ENCODE data around the gene ZNF516.

Gene ZNF516

DNA sequence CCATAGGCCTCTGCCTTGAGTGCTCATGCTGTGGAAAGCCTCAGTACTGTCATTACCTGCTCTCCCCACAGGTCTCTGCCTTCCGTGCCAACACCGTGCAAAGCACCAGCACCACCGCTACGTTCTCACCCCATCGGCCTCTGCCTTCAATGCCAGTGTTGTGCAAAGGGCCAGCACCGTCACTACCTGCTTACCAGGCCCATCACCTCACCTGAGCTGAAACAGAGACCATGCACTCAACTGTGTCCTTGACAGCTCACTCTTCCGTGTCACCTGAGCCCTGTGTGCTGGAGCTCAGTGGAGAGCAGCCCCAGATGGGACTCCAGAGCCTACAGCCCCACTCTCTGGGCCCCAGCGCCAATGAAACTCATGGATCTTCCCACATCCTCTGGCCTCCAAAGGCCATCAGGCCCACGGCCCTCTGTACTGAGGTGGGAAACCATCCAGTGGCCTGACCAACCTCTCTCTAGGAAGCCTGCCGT lies 62.7 kb downstream of the ZNF516 start:
- DNase-seq (ENCODE audit: low read depth, low spot score): no peak
- no peak overlapping the region for H3K4me3 ChIP-seq (ENCODE audit: low read length)

DNA sequence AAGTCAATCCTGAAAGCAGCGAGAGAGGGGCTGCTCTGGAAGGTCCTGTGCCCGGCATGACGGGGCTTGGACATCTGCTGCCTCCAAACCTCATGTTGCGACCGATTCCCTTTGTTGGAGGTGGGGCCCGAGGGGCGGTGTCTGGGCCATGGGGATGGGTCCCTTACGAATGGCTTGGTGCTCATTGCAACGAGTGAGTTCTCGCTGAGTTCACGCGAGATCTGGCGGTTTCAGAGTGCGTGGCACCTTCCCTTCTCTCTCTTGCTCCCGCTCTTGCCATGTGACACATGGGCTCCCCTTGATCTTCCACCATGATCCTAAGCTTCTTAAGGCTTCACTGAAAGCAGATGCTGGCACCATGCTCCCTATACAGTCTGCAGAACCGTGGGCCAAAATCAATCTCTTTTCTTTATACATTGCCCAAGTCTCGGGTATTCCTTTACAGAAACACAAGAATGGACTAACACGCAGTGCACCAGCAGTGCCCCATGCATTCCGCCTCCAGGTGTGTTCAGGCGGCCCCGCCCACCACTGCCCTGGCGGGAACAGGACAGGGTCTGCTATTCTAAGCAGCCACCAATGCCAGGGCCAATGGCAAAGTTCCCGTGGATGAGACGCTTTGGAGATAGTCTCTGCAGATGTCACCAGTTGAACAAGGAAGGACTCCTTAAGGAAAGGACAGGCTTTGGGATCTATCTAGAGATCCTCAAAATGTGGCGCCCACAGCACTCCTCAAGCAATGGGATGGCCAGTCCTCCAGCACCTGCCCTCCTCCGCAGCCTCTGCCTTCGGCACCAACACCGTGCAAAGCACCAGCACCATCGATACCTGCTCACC lies 63.4 kb downstream of the ZNF516 start:
- no peak for DNase-seq (ENCODE audit: low read depth, low spot score)
- no peak overlapping the region for H3K4me3 ChIP-seq (ENCODE audit: low read length)

DNA sequence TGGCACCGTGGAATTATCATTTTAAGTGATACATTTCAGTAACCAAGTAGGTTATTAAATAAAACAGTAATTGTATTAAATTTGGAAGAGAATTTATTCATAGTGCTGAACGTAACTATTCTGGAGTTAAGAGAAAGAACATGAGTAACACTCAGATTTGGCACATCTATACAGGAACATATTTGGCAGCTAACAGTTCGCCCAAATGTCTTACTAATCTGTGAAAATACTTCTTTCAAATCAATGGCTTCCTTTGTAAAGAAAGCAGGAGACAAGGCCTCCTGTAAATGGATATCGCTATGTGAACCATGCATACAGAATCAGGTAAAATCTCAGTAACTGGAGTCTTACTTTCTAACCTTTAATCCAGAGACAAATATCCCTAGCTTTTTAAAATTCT lies 64.4 kb downstream of the ZNF516 start:
- no peak overlapping the region for H3K4me3 ChIP-seq (ENCODE audit: low read length)
- DNase-seq (ENCODE audit: low read depth, low spot score): no peak

DNA sequence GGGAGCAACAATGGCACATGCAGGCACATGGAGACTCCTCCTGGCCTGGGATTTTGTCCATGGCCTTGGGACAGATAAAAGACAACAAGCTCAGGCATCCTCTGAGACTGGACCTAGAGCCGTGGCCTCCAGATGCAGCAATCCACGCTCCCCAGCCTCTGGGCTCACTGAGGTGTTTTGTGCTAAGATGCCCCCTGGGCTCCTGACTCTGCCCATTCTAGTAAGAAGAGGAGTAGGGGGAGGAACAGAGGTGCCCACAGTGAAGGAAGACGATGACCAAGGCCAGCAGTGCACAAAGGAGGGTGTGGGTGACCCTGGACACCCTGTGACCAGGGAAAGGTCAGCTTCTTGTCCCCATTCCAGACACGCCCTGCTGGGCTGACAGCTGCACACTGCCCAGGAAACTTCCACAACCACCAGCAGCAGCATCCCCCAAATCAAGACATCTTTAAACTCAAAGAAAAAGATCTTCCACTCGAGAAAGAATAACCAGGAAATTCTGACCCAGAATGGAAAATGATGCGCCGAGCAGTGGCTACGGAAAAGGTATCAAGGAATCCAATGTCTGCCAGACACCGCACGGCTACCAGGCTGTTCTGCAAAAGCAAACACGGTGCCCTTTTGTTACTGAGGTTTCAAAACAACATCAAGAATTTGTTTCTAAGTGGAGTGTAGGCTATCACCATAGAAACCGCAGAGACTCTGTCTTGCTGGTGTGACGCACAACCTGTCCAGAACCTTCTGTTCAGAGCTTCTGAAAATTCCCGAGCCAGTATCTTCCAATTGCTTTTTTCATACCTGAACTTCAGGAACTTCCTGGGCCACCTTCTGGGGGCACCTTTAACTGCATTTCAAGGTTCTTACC lies 65.5 kb downstream of the ZNF516 start:
- DNase-seq (ENCODE audit: low read depth, low spot score): no peak
- H3K4me3 ChIP-seq (ENCODE audit: low read length): no peak overlapping the region

DNA sequence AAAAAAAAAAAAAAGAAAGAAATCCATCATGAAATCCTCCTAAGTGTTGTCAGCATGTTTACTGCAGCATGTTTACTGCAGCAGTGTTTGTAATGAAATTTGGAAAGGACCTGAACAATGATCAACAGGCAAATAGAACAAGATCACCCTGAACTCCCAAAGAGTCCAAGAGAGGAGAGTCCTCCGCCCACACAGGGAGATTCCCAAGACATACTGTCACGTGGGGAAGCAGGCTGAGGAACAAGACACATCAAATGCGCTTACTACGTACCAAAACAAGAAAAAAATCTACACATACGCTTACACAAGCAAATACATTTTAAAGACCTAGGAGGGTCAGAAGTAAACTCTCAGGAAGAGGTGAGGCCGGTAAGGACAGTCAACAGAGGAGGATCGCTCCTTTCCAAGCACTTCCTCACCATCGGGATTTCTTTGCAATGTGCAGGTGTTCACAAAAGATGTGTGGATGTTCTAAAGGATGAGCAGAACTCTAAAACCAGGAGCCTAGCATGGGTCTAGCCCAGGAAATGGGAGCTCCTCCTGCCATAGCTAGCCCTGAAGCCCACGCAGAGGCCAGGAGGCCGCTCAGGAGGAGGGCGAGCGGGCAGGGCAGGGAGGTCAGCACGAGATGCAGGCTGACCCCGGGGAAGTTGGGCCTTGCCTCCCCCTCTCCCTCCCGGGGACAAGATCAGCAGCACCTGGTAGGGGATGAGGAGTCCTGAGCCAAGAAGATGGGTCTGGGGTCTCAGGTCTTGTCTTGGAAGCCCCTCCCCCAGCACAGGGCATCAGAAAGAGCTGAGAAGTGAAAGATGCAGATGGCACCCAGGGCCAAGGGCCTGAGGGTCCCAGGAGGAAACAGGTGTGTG lies 66.4 kb downstream of the ZNF516 start:
- no peak overlapping the region for H3K4me3 ChIP-seq (ENCODE audit: low read length)
- no peak for DNase-seq (ENCODE audit: low read depth, low spot score)

DNA sequence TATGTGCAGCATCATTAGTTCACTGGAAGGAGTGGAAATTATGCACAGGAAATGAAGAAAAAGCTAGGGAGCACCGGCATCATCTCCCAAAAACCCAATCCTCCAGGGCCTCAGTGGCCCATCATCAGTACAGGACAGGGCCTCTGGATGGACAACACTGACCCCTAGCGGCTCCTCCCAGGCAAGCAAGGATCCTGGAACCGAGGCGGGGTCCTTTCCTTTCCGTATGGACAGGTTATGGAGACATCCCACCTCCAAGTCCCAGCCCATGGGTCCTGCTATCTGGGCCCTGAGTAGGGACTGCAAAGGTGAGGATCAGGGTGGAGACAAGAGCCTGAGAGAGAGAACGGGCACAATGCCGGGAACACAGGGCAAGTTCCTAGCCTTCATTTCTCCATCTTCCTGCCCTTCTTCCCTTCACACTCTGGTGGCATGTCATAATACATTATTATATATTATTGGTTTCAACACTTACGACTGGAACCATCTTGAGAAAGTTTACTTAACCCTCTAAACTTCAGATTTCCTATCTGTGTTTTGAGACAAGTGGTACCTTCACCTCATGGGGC lies 68.2 kb downstream of the ZNF516 start:
- DNase-seq (ENCODE audit: low read depth, low spot score): no peak

DNA sequence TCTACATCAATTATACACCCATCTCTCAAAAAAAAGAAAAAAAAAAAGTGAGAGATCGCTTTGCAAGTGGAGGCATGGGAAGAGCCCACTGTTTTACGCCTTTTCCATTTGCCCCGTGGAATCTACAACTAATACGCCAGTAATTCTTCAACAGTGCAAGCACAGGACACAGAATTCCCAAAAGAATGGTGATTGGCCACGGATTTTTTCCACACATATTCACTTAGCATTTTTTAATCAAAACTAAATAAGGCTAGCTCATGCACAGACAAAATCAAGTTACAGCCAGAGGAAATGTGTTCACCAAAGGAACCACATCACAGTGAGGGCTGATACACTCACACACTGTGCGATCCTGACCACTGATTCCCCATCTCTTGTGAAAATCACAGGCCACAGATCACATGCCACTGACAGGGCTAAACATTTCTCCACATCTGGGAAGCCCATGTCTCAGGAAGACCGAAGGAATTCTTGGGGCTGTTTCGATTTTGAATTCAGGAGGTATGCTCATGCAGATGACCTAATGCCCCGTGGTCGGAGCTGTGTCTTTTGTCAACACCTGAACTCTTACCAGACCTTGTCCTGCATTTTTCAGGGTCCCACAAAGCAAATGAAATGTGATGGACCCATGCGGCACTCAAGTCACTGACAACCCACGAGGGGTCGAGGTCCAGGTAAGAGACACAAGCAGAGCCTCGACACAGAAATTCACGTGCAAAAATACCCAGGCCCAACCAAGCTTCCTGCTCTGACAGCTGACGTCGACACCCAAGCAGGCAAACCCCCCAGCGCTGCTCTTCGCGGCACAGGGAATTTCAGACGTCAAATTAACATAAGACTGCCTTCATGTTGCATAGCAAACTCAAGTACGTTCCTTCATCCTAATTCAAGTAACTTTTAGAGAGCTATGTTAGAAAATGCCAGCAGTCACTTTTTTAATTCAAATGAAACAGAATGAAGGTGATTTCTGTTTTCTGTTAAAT lies 69.6 kb downstream of the ZNF516 start:
- DNase-seq (ENCODE audit: low read depth, low spot score): no peak
- H3K4me3 ChIP-seq (ENCODE audit: low read length): no peak overlapping the region

More for the DNA sequence above, 68.2 kb downstream of the ZNF516 start:
- H3K4me3 ChIP-seq (ENCODE audit: low read length): no peak overlapping the region

DNA sequence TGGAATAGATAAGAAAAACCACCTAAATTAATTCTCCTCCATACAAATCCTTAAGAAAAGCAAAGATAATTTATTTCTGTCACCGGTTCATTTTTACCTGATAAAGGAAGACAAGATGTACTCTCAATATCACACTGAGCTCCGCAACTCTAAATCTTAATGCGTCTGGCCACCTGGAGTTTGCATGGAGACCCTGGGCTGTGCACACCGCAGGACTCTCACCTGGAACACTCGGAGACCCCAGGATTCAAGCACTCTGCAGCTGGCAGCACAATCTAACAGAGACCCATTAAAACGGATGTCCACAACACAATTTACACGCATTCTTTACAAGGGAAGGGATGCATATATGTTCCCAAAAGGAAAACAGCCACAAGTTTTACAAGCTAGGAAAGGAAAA lies 72.2 kb downstream of the ZNF516 start:
- no peak for DNase-seq (ENCODE audit: low read depth, low spot score)

DNA sequence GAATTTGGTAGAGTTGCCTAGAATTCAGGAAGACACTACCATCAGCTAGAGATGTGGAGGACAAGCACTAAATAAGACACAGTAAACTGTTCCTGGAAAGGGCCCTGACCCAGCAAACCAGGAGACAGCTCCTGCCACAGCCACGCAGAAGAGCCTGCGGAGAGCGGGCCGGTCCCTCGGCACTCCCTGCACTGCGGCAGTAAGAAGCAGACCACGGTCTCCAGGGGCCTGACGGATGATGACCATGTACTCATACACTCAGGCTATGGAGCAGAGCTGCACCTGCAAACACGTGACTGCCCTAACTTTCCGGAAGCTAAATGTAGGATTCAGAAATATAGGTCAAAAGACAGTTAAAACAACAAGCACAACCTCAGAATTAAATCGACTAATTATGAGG lies 72.9 kb downstream of the ZNF516 start:
- no peak overlapping the region for H3K4me3 ChIP-seq (ENCODE audit: low read length)
- no peak for DNase-seq (ENCODE audit: low read depth, low spot score)

More for the DNA sequence above, 72.2 kb downstream of the ZNF516 start:
- H3K4me3 ChIP-seq (ENCODE audit: low read length): no peak overlapping the region

DNA sequence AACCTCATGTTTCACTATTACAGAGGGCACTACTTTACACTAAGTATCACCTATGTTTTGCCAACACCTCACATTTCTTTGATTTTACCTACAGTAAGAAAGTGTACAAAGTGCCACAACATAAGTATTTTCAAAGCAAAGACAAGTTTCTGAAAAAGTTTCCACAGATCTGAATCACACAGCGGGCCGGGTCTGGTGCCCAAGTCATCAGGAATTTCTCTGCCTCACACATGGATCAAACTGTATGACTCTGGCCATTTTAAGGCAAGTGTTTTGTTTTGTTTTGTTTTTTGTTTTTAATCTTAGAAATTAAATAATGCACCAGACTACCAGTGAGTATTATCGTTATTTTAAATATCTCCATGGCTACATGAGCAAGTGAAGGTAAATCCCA lies 73.4 kb downstream of the ZNF516 start:
- DNase-seq (ENCODE audit: low read depth, low spot score): no peak
- H3K4me3 ChIP-seq (ENCODE audit: low read length): no peak overlapping the region

DNA sequence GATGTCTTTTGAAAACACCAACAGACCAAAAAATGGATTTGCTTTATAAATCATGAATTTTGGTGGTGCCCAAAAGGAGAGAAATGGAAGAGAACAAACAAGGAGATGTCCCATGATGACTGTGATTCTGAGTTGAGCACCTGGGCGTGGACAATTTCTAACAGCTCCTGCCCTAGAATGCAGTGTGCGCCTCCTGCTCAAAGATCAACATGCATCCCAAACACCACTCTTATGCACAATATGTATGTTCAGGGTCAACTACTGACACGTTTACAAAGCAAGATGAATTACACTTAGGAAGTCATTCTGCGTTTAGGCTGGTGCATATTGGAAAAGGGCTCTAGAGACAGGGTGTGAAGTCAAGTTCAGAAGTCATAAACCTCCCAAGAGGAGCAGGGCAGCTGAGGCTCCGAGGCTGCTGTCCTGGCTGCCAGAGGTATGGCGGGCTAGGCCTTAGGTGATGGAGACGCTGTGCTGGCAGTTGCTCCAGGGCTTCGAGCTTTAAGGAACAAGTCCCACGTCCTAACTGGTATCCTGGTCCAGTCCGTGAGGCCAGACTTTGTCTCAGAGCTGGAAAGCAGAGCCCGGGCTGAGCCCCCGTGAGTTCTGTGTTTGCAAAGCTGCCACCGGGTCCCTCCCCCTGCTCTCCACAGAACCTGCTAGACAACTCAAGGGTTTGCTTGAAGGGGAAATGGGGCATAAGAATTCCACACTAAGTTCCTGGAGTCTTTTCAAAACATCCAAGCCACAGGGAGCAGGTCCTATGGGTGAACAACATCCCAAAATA lies 74.0 kb downstream of the ZNF516 start:
- H3K4me3 ChIP-seq (ENCODE audit: low read length): no peak overlapping the region
- no peak for DNase-seq (ENCODE audit: low read depth, low spot score)

DNA sequence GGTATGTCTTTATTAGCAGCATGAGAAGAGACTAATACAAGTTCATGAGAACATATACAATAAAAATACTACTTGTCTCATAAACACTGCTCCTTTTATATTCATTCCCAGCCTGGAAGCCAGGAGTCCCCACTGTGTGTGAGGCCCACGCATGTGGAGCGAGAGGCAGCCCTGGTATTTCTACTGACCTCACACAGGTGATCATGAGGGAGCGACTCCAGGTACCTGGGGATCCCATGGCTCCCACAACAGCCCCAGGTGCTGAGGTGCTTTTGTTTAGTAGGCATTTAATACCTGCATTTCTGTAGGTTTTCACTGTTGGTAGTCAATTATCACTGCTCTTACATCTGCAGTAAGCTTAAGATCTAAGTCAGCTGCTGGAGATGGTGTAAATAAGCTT lies 75.2 kb downstream of the ZNF516 start:
- DNase-seq (ENCODE audit: low read depth, low spot score): no peak
- no peak overlapping the region for H3K4me3 ChIP-seq (ENCODE audit: low read length)

DNA sequence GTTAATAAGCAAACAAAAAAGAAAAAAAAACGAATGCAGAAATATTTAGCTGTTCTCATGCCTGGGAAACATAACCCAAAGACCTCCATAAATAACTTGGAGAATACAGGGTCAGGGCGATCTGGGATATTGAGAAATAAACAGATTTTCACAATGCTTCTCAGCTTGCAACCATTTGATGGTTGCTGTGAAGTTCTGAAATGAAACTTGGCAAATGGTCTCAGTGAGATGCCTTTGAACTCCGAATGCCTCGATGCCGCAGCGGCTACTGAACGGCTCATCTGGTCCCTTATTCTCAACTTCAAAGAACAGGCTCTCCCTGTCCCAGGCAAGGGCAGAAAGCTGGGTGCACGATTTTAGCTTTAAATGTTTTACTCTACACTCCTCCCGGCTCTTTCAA lies 78.1 kb downstream of the ZNF516 start:
- no peak overlapping the region for H3K4me3 ChIP-seq (ENCODE audit: low read length)
- no peak for DNase-seq (ENCODE audit: low read depth, low spot score)

DNA sequence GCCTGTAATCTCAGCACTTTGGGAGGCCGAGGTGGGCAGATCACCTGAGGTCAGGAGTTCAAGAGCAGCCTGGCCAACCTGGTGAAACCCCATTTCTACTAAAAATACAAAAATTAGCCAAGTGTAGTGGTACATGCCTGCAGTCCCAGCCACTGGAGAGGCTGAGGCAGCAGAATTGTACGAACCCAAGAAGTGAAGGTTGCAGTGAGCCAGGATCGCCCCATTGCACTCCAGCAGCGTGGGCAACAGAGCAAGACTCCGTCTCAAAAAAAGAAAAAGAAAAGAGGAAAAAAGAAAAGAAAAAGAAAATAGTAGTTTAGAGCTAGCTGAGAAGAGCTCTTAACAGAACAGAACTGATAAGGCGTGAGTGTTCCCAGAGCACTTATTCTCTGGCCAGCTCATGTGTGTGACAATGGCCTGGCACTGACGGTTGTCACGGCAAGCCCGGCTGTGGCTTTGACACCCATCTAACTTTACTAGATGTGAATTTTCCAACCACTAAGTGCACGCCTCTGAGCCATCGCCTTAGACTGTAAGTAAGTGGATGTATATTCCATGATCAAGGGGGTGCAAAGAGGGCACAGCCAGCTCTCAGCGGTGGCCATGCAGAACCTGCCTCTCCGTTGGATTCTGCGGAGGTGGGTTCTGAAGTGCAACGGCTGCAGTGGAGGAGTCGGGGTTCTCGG lies 80.0 kb downstream of the ZNF516 start:
- no peak overlapping the region for H3K4me3 ChIP-seq (ENCODE audit: low read length)
- DNase-seq (ENCODE audit: low read depth, low spot score): no peak

DNA sequence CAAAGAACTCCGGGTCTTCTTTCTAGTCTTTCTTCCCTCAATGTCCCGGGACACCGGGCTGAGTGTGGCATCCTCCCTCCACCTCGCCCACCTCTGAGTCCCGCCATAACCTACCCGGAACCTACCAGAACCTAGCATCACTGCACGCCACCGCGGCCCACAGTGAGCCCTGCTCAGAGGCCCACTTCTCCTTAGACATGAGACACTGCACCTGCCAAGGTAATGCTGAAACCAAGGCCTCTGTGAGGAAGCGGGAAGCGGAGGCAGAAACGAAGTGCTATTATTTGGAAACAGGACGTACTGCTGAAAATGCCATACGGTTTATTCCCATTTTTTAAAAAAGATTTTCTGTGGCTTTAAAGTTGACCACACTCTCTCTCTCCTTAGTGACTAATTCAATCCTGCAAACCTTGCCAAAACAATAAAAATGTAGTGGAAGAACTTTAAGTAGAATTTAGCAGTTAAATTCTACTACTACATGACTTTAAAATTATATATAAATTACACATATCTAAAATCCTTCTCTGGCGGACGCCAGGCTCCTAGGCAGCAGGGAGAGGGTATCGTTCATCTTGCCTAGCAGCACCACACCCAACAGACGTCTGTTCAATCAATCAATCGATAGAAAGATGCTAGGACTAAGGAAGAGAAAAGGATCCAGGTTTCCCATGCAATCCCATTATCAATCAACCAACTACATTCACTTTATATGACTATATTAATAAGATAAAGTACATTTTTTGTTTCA lies 82.0 kb downstream of the ZNF516 start:
- H3K4me3 ChIP-seq (ENCODE audit: low read length): no peak overlapping the region
- DNase-seq (ENCODE audit: low read depth, low spot score): no peak

Measured in Jurkat, Clone E6-1 (cell line).